GM12878 (cell line): ENCODE measurements around the gene ERVMER34-1. TPM values are rescaled to one million over a fixed set of nuclear protein-coding genes. Genes with fewer than 3 reads are reported as not detected.

ENCODE experiments used
- ATF7 ChIP-seq: fragments of 450-650 bp; IDR thresholded peaks from 2 replicates; pipeline ENCODE4 v1.6.1; 2016; ENCODE audit warnings: low read depth, mild to moderate bottlenecking
- CEBPZ ChIP-seq: fragments of 150-350 bp; IDR thresholded peaks from 2 replicates; pipeline ENCODE4 v1.6.1; 2016; ENCODE audit warnings: low read depth, low read length
- JUND ChIP-seq: IDR thresholded peaks from 2 replicates; pipeline ENCODE4 v1.6.1; 2012; ENCODE audit warnings: low read depth, mild to moderate bottlenecking, low read length, improper control_type of control experiment, moderate library complexity
- MEF2A ChIP-seq: IDR thresholded peaks from 2 replicates; pipeline ENCODE4 v1.6.1; 2011; ENCODE audit warnings: low read depth, mild to moderate bottlenecking, low read length, moderate library complexity; ENCODE audit not compliant: insufficient read depth
- MEF2B ChIP-seq: fragments of 450-650 bp; IDR thresholded peaks from 2 replicates; pipeline ENCODE4 v1.6.1; 2018; ENCODE audit warnings: mild to moderate bottlenecking, moderate library complexity; ENCODE audit not compliant: partially characterized antibody, poor library complexity, severe bottlenecking
- NFYB ChIP-seq: IDR thresholded peaks from 2 replicates; pipeline ENCODE4 v1.6.1; 2011; ENCODE audit warnings: low read depth, mild to moderate bottlenecking, low read length, improper control_type of control experiment, moderate library complexity; ENCODE audit not compliant: insufficient read depth
- NR2C1 ChIP-seq: fragments of 450-650 bp; IDR thresholded peaks from 2 replicates; pipeline ENCODE4 v1.6.1; 2017; ENCODE audit warnings: antibody characterized with exemption, mild to moderate bottlenecking, moderate library complexity
- POLR2AphosphoS5 ChIP-seq: IDR thresholded peaks from 2 replicates; pipeline ENCODE4 v1.6.1; 2011; ENCODE audit warnings: mild to moderate bottlenecking, low read length, inconsistent platforms
- TAF1 ChIP-seq: IDR thresholded peaks from 2 replicates; pipeline ENCODE4 v1.6.1; 2011; ENCODE audit warnings: mild to moderate bottlenecking, low read depth, low read length, borderline replicate concordance
- TARDBP ChIP-seq: IDR thresholded peaks from 2 replicates; pipeline ENCODE4 v1.6.1; 2016; ENCODE audit warnings: borderline replicate concordance
- TCF12 ChIP-seq: IDR thresholded peaks from 2 replicates; pipeline ENCODE4 v1.6.1; 2011; ENCODE audit warnings: low read depth, mild to moderate bottlenecking, low read length
- WRNIP1 ChIP-seq: IDR thresholded peaks from 2 replicates; pipeline ENCODE4 v1.6.1; 2011; ENCODE audit warnings: low read depth, low read length, improper control_type of control experiment, borderline replicate concordance
- ZBTB40 ChIP-seq: fragments of 450-650 bp; IDR thresholded peaks from 2 replicates; pipeline ENCODE4 v1.6.1; 2016; ENCODE audit warnings: mild to moderate bottlenecking, moderate library complexity, borderline replicate concordance
- ZZZ3 ChIP-seq: IDR thresholded peaks from 2 replicates; pipeline ENCODE4 v1.6.1; 2011; ENCODE audit warnings: low read depth; ENCODE audit not compliant: control insufficient read depth, insufficient read length
- polyA plus RNA-seq, 11 experiments: library from polyadenylated mRNA; depleted of rRNA in 4 of 11; unstranded in 6 of 11; stranded (reverse) in 5 of 11; fragments of >200 nt; fragmentation: Nextera tagmentation in 4 of 11; fragmentation: Illumina TruSeq in 1 of 11; extraction: Ambion mirVana in 4 of 11; extraction: Trizol in 1 of 11; gene quantifications; 1 replicate in 1 of 11; 2 replicates in 10 of 11; pipeline versions ENCODE4 v1.2.1 to v1.2.3, GENCODE V29; 2011 to 2016; ENCODE audit warnings: inconsistent platforms in 2 of 11, missing spikeins in 2 of 11, low read depth in 1 of 11
- total RNA-seq, 4 experiments: library from RNA; depleted of rRNA in 3 of 4; stranded (reverse); fragments of >200 nt in 3 of 4; fragmentation: Illumina TruSeq in 1 of 4; extraction: Trizol in 1 of 4; gene quantifications; 2 replicates each; pipeline versions ENCODE4 v1.2.1 to v1.2.3, GENCODE V29; 2013 to 2021
- TF ChIP-seq, protein P1 (sequence below): fragments of 450-650 bp; IDR thresholded peaks from 2 replicates; pipeline ENCODE4 v1.6.1; 2016; ENCODE audit warnings: mild to moderate bottlenecking
- TF ChIP-seq, protein P2 (sequence below): IDR thresholded peaks from 2 replicates; pipeline ENCODE4 v1.6.1; 2012; ENCODE audit warnings: mild to moderate bottlenecking, low read depth, low read length

ERVMER34-1 gene
- total and polyA plus RNA-seq, 10 of the 15 experiments (the other 5 are each of a cell fraction or from before 2014, with no cell fraction given) = not detected

DNA sequence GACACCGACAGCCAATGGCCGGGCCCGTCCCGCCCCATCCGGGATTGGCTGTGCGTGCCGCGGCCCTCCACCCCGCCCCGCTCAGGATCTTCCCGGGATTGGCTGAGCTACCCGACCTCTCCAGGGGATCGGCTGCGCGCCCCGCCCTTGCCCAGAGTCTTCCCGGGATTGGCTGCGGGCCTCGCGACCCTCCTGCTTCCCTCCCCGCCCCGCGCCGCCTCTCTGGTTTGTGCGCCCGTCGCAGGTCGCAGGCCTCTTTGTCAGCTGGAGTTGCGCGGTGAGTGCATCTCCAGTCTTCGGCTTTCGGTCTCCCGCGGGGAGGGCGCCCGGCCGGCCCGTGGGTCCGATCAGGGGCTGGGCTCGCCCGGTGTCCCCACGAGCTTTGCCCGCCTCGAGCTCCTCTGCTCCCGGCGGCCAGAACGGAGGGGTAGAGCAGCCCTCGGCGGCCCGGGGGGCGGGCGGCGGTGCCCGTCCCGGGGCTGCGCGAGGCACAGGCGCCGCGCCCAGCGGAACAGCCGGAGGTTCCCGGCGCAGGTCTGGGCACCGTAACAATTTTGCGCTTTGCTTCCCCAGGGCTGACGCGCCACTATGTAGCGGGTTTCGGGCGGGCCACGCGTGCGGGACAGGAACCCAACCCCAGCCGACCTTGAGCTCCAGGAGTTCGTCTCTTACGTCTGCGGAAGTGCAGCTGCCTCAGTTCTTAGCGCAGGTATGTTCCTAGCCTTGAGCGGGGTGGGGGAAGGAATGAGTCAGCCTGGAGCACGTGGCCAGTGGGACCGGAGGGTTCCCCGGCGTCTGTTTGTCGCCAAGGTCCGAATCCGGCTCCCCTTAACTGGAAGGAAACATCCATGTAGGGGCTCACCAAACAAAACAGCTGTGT lies 38.7 kb downstream of the ERVMER34-1 start (continued):
- TF ChIP-seq, protein P1, sequence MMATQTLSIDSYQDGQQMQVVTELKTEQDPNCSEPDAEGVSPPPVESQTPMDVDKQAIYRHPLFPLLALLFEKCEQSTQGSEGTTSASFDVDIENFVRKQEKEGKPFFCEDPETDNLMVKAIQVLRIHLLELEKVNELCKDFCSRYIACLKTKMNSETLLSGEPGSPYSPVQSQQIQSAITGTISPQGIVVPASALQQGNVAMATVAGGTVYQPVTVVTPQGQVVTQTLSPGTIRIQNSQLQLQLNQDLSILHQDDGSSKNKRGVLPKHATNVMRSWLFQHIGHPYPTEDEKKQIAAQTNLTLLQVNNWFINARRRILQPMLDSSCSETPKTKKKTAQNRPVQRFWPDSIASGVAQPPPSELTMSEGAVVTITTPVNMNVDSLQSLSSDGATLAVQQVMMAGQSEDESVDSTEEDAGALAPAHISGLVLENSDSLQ = peak; percentile 77
- TF ChIP-seq ZZZ3 = no peak
- TF ChIP-seq TAF1 = peak; percentile 93
- TF ChIP-seq WRNIP1 = no peak
- peak; percentile 71 for TF ChIP-seq MEF2B
- TF ChIP-seq POLR2AphosphoS5 = peak; percentile 98
- TF ChIP-seq TCF12 = peak; percentile 69
- no peak for TF ChIP-seq ZBTB40
- TF ChIP-seq CEBPZ = no peak
- no peak for TF ChIP-seq MEF2A
- peak; percentile 26; the same call in 1 of the 2 replicates for TF ChIP-seq ATF7
- TF ChIP-seq TARDBP = no peak
- peak; percentile 69; the same call in 1 of the 2 replicates for TF ChIP-seq JUND
- TF ChIP-seq NR2C1 = no peak
- TF ChIP-seq NFYB = peak; percentile 86; the same call in 1 of the 2 replicates
- TF ChIP-seq, protein P2, sequence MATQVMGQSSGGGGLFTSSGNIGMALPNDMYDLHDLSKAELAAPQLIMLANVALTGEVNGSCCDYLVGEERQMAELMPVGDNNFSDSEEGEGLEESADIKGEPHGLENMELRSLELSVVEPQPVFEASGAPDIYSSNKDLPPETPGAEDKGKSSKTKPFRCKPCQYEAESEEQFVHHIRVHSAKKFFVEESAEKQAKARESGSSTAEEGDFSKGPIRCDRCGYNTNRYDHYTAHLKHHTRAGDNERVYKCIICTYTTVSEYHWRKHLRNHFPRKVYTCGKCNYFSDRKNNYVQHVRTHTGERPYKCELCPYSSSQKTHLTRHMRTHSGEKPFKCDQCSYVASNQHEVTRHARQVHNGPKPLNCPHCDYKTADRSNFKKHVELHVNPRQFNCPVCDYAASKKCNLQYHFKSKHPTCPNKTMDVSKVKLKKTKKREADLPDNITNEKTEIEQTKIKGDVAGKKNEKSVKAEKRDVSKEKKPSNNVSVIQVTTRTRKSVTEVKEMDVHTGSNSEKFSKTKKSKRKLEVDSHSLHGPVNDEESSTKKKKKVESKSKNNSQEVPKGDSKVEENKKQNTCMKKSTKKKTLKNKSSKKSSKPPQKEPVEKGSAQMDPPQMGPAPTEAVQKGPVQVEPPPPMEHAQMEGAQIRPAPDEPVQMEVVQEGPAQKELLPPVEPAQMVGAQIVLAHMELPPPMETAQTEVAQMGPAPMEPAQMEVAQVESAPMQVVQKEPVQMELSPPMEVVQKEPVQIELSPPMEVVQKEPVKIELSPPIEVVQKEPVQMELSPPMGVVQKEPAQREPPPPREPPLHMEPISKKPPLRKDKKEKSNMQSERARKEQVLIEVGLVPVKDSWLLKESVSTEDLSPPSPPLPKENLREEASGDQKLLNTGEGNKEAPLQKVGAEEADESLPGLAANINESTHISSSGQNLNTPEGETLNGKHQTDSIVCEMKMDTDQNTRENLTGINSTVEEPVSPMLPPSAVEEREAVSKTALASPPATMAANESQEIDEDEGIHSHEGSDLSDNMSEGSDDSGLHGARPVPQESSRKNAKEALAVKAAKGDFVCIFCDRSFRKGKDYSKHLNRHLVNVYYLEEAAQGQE = peak; percentile 45; the same call in 1 of the 2 replicates
